ENCODE data around the gene SEMA4C.

SEMA4C gene

DNA sequence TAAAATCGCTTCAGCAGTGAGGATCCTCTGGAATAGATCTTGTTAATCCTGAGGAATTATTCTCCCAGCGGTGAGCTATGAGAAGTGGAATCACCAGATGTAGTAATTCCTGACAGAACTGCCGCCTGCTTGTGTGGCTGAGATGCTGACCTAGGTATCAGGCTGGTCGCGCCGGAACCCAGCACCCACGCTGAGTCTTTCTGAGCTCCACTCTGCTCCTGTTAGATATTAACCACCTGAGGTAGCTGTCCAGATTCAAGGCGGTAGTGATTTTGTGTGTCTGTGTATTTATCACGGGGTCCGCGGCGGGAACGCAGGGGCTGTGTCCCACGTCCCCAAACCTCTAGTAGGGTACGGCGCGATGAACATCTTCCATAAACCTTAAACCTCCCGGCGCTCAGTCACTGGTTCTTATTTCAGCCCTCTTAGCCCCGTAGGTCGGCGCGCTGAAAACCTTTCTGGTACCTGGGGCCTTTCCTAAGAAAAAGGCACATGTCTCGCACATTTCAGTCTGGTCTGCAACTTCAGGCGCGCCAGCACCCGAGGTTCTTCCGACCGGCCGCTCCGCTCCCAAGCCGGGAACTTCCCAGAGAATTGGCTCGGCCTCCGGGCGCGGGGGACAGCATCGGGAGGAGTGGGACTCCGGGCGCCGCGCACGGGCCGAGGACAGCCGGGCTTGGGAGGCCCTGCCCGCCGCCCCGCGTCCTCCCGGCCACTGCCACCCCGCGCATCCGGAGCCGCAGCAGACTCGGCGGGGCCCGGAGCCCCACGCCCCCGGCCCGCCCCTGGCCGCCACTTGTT is 54.4 kb downstream of the SEMA4C start:
- TF ChIP-seq, protein P1, sequence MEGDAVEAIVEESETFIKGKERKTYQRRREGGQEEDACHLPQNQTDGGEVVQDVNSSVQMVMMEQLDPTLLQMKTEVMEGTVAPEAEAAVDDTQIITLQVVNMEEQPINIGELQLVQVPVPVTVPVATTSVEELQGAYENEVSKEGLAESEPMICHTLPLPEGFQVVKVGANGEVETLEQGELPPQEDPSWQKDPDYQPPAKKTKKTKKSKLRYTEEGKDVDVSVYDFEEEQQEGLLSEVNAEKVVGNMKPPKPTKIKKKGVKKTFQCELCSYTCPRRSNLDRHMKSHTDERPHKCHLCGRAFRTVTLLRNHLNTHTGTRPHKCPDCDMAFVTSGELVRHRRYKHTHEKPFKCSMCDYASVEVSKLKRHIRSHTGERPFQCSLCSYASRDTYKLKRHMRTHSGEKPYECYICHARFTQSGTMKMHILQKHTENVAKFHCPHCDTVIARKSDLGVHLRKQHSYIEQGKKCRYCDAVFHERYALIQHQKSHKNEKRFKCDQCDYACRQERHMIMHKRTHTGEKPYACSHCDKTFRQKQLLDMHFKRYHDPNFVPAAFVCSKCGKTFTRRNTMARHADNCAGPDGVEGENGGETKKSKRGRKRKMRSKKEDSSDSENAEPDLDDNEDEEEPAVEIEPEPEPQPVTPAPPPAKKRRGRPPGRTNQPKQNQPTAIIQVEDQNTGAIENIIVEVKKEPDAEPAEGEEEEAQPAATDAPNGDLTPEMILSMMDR (IDR thresholded peaks at IDR 0.05): no peak

DNA sequence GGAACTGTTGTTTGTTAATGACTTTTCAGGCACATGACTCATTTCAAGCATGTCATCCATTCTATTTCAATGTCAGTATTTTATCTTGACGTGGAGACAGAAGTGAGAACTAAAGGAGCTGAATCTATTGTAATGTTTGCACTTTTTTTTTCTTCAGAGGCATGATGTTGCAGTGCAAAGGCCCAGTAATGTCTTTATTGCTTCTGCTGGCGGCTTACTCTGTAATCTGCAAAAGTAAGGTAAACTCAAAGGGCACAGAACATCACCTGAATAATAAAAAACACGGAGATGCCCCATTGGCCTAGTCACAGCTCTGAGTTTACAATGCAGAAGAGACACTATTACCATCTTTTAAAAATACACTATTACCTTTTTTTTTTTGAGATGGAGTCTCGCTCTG is 56.2 kb downstream of the SEMA4C start:
- TF ChIP-seq, protein P1 (IDR thresholded peaks at IDR 0.05): no peak

DNA sequence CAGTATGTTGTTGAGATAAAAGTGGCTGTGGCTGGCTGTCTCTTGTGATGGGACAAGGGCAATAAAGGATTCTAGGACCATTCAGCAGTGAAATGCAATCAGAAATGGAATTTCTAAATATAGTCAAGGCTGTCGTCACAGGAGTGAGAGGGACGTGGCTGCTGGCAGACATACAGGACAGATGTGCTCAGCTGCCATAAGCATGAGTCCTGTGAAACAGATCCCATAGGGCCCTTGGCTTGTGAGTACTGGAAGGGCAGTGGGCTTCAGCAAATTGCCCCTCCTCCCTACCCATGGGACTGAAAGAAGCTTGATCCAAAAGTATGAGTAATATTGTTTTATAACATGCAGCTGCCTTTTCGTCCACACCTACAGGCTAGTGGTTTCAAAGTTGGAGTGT is 58.0 kb downstream of the SEMA4C start:
- TF ChIP-seq, protein P1 (IDR thresholded peaks at IDR 0.05): no peak

DNA sequence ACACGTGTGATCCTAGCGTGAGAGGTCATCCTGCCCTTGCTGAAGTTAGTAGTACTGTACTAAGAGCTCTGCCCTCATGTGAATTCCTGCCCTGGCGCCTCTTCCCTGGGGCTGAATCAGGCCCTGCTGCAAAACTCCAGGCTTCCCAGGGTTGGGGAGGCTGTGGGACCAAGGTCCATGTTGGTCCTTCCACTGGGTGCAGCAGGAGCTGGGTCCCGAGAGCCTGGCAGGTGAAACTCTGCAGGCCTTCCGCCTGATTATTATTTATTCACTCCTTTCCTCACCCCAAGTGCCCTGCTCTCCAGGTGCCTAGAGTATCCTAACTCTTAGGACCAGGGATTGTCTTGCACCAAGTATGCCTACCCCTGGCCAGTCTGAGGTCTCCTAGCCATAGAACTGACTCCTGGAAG is 59.1 kb downstream of the SEMA4C start:
- TF ChIP-seq, protein P1 (IDR thresholded peaks at IDR 0.05): no peak

DNA sequence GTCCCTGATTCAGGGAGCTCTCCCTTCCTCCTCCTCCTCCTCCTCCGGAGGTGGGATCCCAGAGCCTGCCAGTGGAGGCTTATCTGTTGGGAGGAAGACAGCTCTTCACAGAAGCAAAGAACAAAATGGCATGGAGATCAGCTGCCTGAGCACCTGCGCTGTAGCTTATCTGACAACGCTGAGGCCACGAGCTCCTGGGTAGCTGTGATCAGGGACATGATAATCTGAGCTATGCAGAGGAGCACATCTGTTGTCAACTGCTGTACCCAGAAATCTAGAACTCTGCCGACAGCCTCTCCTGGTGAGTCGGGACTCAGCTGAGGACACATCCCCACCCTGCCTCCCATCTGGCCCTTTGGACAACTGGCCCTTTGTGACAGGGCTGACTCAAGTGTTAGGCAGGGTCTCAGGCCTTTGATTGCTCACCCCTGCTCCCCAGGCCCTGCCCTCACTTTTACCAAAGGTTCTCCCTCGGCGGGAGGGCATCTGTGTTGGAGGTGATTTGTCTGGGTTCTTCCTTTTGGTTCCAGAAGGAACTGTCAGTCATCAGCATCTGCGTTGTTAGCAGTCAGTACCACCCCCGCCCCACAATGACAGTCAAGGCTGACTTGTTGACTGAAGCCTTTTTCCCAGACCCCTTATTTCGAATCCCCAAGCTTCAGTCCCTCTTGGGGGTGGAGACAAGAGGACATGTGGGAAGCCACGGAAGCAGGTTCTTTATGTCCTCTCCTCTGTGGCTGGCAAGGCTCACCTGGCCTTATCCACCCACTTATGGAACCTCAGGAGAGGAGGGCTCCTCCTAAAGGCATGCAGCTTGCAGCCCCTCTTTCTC is 59.7 kb downstream of the SEMA4C start:
- TF ChIP-seq, protein P1 (IDR thresholded peaks at IDR 0.05): no peak

Data from LNCAP (cell line).